Ascending aorta (tissue), 2 donors: ENCODE data around the gene PPP1R16B. TPM values are rescaled to one million over a fixed set of nuclear protein-coding genes. Genes with fewer than 3 reads are reported as not detected.

Source experiments
- DNase-seq, 2 donors: peaks; one replicate each; pipeline ENCODE4 v3.0.0-alpha.2; 2019; ENCODE audit warnings: low spot score in 2 of 2
- H3K27ac ChIP-seq, 2 donors: fragments of 200-600 bp; sonication (generic); one replicate each; pipeline ENCODE4 v1.5.1; 2016 to 2017; ENCODE audit warnings: mild to moderate bottlenecking in 1 of 2
- H3K27me3 ChIP-seq: fragments of 200-600 bp; sonication (generic); one replicate; pipeline ENCODE4 v1.5.1; 2017
- H3K36me3 ChIP-seq, 2 donors: fragments of 200-600 bp; sonication (generic); one replicate each; pipeline ENCODE4 v1.5.1; 2016
- H3K4me1 ChIP-seq, 2 donors: fragments of 200-600 bp; sonication (generic); one replicate each; pipeline ENCODE4 v1.5.1; 2016 to 2017; ENCODE audit warnings: mild to moderate bottlenecking in 1 of 2
- H3K4me3 ChIP-seq, 2 donors: fragments of 200-600 bp; sonication (generic); one replicate each; pipeline ENCODE4 v1.5.1; 2016 to 2017; ENCODE audit warnings: mild to moderate bottlenecking in 1 of 2
- H3K9me3 ChIP-seq, 2 donors: fragments of 200-600 bp; sonication (generic); one replicate each; pipeline ENCODE4 v1.5.1; 2016
- intact Hi-C: fragments of 100-400 bp; cut with DNase I; formaldehyde crosslinking; loops from one replicate; pipeline ENCODE4 v1.15.1; 2023
- total RNA-seq: library from RNA; depleted of rRNA; stranded (reverse); fragments of >200 nt; gene quantifications from one replicate; pipeline ENCODE4 v1.1.0, GENCODE V29; 2016
- TF ChIP-seq, protein P1 (sequence below), 3 experiments: fragments of 200-600 bp in 2 of 3; fragments of 450-650 bp in 1 of 3; sonication (generic) in 2 of 3; IDR thresholded peaks; one replicate each; pipeline ENCODE4 v1.5.1; 2016 to 2019; ENCODE audit warnings: antibody characterized with exemption in 3 of 3, mild to moderate bottlenecking in 1 of 3, moderate library complexity in 1 of 3

Gene PPP1R16B
- total RNA-seq, 1 donor from 2014 or later: 26.4 TPM

DNA sequence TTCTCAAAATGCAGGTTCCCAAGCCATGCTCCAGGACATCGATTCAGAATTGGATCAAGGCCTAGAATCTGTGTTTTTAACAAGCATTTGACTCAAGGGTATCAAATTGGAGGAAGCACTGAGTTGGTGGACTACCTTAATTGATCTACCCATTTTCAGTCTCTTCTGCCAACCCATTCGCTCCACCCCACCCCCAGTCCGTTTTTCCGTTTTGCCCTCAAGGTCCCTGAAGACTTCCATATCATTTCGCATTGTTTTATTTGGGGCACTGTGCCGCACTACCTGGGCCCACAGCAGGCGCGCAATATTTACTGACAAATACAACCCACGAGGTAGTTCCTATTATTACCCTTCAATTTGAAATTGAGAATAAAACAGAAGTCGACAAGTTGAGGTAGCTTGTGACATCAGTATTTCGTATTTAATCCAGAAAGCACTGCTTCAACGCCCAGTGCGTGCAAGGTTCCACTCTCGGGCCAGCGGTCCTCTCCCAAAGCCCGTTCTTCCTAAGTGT lies 156.1 kb downstream of the PPP1R16B start:
- intact Hi-C loops: loop anchor here (1.0 to 2.0 kb wide), 3 partner anchors 35 to 213 kb away; partner anchors contain the start of genes ACTR5 and FAM83D

DNA sequence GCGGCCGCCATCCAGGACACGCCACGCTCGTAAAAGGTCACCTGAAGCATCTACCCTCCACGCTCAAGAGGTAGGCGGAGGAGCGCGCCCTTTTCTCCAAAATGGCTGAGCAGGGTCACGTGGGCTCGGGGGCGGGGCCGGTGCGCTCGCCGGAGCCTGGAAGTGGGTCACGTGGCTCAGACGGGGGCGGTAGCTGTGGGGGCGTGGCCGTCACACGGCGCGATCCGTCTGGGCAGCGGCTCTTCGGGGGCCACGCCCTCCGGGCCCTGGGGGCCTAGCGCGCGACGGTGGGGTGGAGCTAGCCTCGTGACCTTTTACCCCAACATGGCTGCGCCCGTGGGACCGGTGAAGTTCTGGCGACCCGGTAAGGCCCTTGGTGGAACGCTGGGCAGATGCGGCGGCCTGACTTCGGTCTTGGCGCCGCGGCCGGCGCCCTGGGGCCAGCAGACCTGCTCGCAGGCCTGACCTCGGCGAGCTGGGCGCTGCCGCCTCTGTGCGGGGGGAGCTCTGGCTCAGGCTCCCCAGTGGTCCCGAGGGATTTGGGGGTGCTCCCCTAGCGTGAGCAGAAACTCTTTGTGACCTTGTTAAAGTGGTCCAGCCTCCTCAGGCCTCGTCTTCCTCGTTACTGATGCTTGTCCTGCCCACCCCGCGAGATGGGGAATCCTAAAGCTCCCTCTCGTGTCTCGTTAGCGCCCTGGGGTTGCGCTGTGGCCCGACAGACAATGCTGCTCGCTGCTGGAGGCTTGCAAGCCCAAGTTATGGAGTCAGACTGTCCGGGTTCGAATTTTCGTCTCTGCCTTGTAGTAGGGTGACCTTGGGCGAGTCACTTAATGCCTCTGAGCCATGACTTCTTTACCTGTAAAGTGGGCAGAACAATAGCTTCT lies 156.8 kb downstream of the PPP1R16B start, which contains the start of gene DHX35:
DHX35 (plus strand) TSS at position 301 of the 884 bp plus-strand sequence; CDS start at position 325, 24 bp downstream.
- intact Hi-C loops: loop anchor here (1.0 to 2.0 kb wide), 3 partner anchors 36 to 213 kb away; partner anchors contain the start of genes ACTR5 and FAM83D

More for the DNA sequence above, 156.1 kb downstream of the PPP1R16B start:
- no peaks in the 10 kb centered on the region for H3K36me3 ChIP-seq
- TF ChIP-seq, protein P1, sequence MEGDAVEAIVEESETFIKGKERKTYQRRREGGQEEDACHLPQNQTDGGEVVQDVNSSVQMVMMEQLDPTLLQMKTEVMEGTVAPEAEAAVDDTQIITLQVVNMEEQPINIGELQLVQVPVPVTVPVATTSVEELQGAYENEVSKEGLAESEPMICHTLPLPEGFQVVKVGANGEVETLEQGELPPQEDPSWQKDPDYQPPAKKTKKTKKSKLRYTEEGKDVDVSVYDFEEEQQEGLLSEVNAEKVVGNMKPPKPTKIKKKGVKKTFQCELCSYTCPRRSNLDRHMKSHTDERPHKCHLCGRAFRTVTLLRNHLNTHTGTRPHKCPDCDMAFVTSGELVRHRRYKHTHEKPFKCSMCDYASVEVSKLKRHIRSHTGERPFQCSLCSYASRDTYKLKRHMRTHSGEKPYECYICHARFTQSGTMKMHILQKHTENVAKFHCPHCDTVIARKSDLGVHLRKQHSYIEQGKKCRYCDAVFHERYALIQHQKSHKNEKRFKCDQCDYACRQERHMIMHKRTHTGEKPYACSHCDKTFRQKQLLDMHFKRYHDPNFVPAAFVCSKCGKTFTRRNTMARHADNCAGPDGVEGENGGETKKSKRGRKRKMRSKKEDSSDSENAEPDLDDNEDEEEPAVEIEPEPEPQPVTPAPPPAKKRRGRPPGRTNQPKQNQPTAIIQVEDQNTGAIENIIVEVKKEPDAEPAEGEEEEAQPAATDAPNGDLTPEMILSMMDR (IDR thresholded peaks at IDR 0.05): no peak
- no peaks in the 10 kb centered on the region for H3K27me3 ChIP-seq
- H3K4me3 ChIP-seq: peak overlapping the region; percentile 75 to 95
- peak overlapping the region; percentile 58 to 93 for H3K27ac ChIP-seq
- H3K4me1 ChIP-seq: peaks cover 7 to 12% of the 10 kb centered on the region in 2 donors
- DNase-seq: no peak
- H3K9me3 ChIP-seq: no peaks in the 10 kb centered on the region

DNA sequence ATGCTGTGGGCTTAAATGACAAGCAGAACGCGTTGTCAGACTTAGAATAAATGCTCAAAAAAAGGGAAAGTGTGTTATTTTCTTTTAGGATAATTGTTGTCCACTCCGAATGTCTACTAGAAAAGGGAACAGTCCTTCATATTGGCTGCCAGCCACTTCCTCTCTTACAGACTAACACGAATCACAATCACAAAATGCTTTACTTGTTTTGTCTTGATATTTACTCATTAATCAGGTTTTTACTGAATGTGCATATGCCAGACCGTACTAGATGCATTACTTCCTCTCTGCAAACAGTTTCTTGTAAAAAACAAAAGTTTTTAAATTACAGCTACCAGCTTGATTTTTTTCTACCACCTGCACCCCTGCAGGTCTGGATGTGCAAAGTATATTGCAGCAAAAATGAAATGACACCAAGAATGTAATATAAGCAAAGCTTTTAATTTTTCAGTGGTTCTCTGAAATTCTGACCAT lies 157.5 kb downstream of the PPP1R16B start:
- H3K4me3 ChIP-seq: peak overlapping the region; percentile 75 to 95
- intact Hi-C loops: loop anchor here (1.0 to 2.0 kb wide), 3 partner anchors 37 to 214 kb away; partner anchors contain the start of genes ACTR5 and FAM83D
- H3K27me3 ChIP-seq: no peaks in the 10 kb centered on the region
- no peak for DNase-seq
- TF ChIP-seq, protein P1 (IDR thresholded peaks at IDR 0.05): no peak
- no peaks in the 10 kb centered on the region for H3K36me3 ChIP-seq
- no peaks in the 10 kb centered on the region for H3K9me3 ChIP-seq
- H3K4me1 ChIP-seq: peaks cover 7 to 12% of the 10 kb centered on the region in 2 donors
- peak overlapping the region; percentile 83 to 93 for H3K27ac ChIP-seq

More for the DNA sequence above, 156.8 kb downstream of the PPP1R16B start, which contains the start of gene DHX35:
- H3K36me3 ChIP-seq: no peaks in the 10 kb centered on the region
- H3K27ac ChIP-seq: peak within 1 kb of the TSS; percentile 83 to 93
- H3K27me3 ChIP-seq: no peaks in the 10 kb centered on the region
- DNase-seq: peak; percentile 87 to 98
- TF ChIP-seq, protein P1 (IDR thresholded peaks at IDR 0.05): peak in 1 of 3 experiments; percentile 45
- H3K4me1 ChIP-seq: peaks cover 7 to 12% of the 10 kb centered on the region in 2 donors
- H3K4me3 ChIP-seq: peak within 1 kb of the TSS; percentile 75 to 95
- H3K9me3 ChIP-seq: no peaks in the 10 kb centered on the region

DNA sequence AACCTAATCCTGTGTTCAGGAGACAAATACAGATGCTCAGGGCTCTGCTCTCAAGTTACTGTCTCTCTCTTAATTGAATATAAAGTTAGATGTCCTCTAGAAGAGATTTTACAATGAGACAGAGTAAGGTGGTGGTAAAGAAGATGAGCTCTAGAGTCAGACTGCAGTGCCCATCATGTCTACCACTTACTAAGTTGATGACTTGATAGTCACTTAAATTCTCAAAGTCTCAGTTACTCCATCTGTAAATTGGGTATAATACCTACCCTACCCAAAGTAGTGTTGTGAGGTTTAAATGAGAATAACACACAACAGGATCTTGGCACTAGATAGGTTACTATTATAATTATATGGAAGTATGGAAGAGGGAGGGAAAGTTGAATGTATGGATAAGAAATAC lies 158.2 kb downstream of the PPP1R16B start:
- intact Hi-C loops: loop anchor here (2.0 kb wide), 2 partner anchors 19 to 215 kb away; partner anchors contain the start of gene ACTR5
- peaks cover 7 to 12% of the 10 kb centered on the region in 2 donors for H3K4me1 ChIP-seq
- TF ChIP-seq, protein P1 (IDR thresholded peaks at IDR 0.05): no peak

DNA sequence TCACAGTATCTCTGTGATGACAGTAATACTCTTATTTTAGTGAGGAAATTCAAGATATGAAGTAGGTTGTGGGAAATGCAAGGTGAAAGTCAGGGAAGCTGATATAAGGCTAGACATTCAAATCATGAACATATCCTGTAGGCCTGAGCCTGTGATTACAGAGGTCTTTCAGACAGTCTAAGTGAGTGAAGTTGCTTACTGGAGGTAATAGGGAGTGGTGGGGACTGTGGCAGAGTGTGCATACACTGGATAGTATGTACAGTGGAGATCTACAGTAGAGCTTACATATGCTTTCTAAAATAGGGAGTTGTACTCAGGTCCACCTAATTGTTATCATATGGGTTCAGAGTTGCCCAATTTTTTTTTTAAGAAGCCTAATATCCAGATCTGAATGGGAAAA lies 159.8 kb downstream of the PPP1R16B start:
- intact Hi-C loops: loop anchor here (2.0 kb wide), 1 partner anchor 18 kb away; no protein-coding TSS in a partner anchor

More for the DNA sequence above, 158.2 kb downstream of the PPP1R16B start:
- Histone ChIP-seq H3K27me3 (no peaks in the 10 kb centered on the region), H3K27ac (no peak overlapping the region), H3K36me3 (no peaks in the 10 kb centered on the region), H3K4me3 (no peak overlapping the region), H3K9me3 (no peaks in the 10 kb centered on the region)
- no peak for DNase-seq

More for the DNA sequence above, 159.8 kb downstream of the PPP1R16B start:
- Histone ChIP-seq H3K27me3 (no peaks in the 10 kb centered on the region), H3K36me3 (peaks cover 3 to 10% of the 10 kb centered on the region in 2 donors), H3K27ac (no peak overlapping the region), H3K4me1 (peaks cover 7 to 12% of the 10 kb centered on the region in 2 donors), H3K4me3 (no peak overlapping the region), H3K9me3 (no peaks in the 10 kb centered on the region)
- DNase-seq: no peak
- TF ChIP-seq, protein P1 (IDR thresholded peaks at IDR 0.05): no peak
